ENCODE data around the gene ARHGAP18.

Gene ARHGAP18

DNA sequence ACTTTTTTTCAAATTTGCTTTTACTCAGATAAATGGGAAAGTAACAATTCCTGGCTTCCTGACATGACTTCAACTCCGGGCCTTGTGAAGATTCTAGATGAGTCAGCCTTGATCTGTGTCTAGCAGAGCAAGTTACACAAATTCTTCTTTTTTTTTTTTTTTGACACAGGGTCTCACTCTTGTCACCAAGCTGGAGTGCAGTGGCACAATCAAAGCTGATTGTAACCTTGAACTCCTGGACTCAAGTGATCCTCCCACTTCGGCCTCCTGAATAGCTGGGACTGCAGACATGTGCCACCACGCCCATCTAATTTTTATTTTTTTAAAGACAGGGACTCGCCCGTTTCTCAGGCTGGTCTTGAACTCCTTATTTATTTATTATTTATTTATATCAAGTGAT is 7.3 kb upstream of the ARHGAP18 start:
- peak; percentile 18 to 26 for DNase-seq

DNA sequence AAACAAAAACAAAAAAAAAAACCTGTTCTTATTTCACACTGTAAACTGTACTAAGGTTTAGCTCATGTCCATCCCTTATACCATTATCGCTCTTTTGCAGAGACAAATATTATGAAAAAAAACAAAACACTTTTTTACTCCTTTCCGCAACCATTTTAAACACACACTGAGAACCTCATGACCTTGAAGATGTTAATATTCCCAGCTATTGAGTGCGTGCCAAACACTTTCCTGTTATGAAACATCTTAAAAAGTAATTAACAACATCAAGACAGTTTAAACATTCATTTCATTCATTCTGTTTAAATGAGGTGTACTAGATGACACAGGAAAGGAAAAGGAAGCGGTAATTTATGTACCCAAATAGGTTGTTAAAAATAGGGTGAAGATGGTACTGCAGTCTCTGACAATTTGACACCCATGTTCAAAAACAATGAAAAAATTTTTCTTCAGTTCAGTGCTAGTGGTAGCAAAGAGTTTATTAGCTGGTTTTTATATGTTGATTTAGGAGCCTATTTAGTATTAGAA is 3.9 kb upstream of the ARHGAP18 start:
- DNase-seq: no peak

DNA sequence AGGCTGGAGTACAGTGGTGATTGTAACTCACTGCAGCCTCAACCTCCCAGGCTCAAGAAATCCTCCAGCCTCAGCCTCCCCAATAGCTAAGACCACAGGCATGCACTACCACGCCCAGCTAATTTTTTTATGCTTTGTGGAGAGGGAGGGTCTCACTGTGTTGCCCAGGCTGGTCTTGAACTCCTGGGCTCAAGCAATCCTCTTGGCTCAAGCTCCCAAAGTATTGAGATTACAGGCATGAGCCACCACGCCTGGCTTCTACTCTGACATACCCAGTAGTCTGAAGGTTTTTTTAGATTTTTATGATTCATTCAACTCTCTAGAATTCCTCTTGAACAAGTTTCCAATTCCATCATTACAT is 1.3 kb upstream of the ARHGAP18 start:
- no peak for DNase-seq

DNA sequence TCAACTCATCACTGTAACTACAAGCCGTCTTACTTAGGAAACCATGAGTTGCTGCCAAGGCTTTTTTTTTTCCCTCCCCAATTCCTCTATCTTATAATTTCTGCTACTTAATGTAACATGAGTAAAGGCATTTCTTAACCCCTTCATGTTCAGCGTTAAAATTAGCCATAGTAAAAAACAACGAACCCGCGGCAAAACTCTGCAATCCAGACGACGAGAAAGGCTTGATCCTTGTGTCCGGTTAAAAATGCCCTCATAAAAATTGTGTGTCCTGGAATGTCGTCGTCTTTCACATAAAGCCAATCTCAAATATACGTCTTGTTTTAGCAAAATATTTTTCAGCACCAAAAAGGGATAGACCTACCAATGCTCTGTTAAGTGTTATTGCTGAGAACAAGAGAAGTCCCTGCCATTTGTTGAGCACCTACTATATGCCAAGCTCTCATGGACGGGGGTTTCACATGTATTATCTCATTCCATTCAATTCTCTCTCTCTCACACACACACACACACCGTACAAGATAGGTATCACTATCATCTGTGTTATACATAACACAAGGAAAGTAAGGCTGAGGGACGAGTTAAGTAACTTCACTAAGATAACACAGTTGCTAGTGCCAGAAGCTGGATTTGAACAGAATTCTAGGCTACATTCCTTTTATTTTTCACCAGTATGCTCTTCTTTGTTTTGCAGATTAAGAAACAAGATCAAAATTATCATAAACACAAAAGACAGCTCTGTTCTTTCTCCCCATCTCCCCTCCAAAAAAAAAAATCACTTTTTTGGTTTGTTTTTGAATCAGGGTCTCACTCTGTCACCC is 683 bp upstream of the ARHGAP18 start:
- no peak for DNase-seq

DNA sequence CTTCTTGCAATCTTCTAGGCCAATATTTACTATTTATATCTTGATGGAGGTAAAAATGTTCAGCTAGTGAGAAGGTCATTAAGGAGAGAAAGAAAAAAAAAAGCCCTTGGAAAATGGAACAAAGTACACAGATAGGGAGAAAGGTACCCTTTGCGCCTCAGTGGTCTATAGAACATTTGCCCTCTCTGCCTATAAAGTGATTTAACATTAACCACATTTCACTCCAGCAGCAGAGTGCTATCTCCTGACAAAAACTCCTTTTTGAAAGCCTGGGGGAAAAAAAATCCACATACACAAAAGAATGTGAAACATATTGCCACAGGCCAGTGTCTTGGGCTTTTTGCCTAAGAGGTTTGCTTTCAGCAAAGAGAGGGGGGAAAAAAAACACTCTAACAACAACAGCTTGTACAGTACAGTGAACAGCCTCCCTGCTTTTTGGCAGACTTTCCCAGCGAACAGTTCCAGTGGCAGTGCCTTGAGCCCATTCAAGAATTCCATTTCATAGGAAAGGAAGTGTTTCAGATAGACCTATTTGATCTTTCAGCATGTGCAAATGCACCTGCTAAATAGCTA is 695 bp downstream of the ARHGAP18 start:
- no peak for DNase-seq

DNA sequence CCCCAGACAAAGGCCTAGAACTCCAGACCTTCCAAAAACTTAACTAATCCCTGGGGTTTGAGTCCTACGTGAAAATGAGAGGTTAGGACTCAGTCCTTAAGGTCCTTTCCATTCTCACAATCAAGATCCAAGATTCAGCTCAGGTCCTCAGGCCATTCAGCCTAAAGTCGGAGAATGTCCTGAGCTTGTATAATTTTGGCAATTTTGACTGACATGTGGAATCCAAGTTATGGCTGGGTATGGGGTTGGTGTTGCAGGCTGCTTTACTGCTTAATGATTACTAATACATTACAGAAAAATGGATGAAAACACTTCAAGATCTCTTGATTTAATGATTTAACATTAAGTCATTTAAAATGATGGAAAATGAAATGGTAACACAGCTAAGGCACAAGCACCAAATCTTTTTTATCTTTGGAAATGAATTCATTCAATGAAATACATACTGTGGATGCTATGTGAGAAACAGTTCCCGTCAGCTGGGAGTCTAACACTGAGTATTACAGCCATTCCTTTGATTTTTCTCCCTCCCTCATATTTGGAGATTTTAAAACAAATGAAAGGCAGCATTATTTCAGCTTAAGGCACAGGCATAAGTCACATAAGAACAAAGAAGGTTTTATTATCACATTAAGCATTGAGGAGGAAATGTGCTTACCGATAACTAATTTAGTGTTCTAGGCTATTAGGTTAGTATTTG is 1.3 kb downstream of the ARHGAP18 start:
- DNase-seq: no peak

DNA sequence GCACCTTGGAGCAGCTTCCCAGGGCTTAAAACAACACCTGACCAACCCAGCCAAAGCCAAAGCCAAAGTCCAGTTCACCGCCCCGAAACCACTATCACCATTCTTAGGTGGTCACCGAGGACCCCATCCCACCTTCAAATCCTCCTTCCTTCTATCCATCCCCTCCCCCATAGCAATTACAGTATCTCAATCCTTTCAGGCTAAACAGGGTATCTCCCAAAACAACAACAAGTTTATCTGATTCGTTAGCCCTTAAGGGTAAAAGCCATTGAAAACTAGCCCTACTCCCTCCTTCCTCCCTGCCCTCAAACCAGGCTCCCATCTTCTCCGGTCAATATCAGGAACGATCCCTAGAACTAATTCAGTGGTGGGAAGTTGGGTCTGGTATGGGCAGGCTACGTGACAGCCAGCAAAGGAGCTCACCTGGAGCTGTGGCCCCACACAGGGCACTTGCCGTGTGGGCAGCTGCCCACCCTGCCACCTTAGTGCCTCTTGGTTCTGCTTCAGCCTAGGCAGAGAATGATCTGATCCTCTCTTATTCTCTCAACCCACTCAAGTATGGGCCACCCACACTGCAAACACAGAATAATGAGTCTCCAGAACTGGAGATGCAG is 2.0 kb downstream of the ARHGAP18 start:
- peak in 1 of 2 donors; percentile 43 for DNase-seq

DNA sequence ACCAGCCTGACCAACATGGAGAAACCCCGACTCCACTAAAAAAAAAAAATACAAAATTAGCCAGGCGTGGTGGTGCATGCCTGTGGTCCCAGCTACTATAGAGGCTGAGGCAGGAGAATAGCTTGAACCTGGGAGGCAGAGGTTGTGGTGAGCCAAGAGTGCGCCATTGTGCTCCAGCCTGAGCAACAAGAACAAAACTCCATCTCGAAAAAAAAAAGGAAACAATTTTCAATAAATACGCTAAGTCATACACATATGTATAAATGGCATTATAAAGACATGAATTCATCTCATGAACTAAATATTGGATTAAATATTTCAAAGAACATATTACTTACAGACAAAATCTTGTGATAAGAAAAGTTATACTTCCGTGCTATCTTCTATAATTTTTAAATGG is 2.9 kb downstream of the ARHGAP18 start:
- no peak for DNase-seq

DNA sequence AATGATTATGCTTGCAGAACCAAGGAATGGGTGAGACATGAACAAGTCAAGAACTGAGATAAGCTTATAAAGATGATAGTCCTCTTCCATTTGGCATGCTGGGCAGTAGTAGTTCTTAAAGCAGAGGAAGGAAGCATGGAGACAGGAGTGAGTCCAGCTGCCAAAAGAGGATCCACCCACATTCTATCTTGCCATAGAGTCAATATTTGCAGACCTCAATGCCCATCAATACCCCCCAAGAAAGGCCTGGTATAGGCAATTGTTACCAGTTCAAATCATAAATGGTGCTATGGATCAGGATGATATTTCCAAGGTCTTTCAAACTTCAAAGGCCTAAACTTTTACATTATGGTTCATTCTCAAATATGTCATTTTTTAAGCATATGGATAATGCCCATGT is 4.8 kb downstream of the ARHGAP18 start:
- no peak for DNase-seq

DNA sequence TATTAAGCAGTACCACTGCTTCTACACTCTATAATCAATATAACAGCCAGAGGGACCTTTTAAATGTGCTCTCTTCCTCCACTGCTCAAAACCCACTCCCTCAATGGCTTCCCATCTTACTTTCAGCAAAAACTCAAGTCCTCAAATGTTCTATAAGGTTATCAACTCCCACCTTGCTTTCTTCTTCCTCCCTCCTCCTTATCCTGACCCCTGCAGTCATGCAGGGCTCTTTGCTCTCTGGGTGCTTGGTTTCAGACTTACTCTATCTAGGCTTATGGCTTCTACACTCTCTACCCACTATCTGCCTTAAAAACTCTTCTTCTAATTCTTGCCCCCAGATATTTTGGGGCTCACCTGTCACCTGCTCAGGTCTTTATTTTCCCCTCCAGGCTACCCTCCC is 5.3 kb downstream of the ARHGAP18 start:
- DNase-seq: no peak

DNA sequence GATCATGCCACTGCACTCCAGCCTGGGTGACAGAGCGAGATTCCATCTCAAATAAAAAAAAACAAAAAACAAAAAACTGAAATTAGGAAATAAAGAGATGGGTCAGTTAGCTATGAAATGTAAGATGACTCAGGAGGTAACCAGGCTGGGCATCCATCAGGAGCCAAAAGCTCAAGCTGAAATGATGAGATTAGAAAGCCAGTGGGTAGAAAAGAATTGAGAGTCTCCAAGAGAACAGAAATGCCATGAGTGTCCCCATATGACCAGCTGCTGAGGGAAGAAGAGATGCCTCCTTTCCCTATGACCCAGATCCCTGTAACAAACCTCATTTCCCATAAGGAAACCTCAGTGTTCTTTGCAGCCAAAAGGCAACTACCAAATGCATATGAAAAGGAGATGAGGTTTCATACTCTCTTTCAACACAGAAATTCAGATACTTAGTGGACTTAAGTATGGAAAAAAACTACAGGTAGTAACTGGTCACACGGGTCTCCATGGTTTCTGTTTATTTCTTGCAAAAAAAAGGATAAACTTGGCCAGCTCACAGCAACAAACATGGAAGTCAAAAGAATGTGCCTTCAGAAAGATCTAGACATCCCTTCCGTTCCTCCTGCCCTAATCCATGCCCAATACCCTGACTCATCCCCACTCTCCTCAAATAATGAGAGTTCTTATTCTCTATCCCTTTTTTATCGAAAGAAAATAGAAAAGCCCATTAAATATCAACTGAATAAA is 8.1 kb downstream of the ARHGAP18 start:
- no peak for DNase-seq

DNA sequence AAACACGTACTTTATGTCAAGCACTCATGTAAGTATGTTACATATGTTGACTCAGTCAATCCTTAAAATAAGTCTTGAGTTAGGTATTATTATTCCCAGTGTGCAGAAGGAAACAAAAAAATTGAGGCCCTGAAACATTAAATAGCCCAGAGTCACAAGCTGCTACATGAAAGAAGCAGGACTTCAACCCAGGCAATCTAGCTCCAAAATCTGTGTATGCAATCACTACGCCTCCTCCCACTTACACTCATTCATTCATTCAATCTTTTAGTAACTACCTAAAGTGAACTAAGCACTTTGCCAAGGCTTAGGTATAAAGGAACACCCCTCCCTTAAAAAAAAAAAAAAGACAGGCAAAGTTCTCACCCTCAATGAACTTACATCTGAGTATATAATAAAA is 9.3 kb downstream of the ARHGAP18 start:
- no peak for DNase-seq

DNA sequence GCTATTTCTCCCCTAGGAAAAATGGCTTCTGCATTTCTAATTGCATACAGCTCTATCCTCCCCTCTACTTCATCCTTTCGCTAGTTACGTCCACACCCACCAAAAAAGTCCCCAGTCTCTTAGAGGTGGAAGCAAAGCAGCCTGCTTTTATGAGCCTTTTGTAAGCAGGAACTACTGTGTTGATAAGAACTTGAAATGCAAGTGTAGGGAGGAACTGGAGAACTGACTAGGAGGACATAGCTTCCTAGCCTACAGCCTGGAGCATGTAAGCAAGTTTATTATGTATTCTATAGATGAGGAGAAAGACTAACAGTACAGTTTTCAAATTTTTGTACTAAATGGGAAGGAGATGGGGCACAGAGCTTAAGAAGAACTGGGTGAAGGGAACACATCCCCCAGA is 10.3 kb downstream of the ARHGAP18 start:
- peak in 1 of 2 donors; percentile 64 for DNase-seq

DNA sequence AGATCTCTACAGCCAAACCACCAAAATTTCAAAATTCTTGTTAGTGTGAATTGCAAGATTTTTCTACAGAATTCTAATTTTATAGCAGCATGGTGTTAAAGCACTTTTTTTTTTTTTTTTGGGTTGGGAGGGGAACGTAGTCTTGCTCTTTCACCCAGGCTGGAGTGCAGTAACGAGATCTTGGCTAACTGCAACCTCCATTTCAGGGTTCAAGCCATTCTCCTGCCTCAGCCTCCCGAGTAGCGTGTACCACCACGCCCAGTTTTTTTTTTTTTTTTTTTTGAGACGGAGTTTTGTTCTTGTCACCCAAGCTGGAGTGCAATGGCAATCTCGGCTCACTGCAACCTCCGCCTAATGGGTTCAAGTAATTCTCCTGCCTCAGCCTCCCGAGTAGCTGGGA is 11.5 kb downstream of the ARHGAP18 start:
- DNase-seq: no peak

DNA sequence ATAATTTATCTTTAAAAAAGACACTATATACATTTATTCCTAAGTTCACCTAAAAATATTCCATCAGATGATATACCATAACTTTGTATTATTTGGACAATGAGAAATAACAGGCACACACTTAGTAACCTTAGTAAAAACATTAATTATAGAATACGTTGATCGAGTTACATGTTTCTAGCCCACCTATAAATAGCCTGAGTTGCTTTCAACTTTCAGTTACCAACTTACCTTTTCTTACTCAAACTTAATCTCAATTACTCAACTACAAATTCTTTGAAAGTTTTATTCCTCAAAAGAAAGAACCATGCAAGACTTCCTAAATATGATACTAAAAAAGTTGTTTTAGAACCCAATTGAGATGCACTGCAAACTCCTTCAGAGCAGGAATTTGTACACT is 12.2 kb downstream of the ARHGAP18 start:
- DNase-seq: no peak

DNA sequence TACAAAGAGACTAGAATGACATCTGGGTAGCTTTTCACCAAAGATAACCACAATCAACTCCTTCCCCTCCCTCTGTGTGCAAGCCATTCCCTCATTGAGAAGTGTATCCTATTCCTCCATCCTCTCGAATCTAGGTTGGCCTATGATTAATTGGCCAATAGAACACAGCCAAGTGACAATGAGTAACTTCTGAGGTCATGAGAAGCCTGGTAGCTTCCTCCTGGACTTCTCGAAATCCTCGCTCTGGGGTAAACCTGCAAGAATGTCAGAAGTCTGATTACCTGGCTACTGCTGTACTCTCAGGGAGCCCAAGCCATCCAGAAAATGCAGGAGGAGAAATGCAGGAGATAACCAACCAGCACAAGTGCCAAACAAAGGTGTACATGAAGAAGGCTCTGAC is 13.1 kb downstream of the ARHGAP18 start:
- DNase-seq: peak; percentile 62 to 67

DNA sequence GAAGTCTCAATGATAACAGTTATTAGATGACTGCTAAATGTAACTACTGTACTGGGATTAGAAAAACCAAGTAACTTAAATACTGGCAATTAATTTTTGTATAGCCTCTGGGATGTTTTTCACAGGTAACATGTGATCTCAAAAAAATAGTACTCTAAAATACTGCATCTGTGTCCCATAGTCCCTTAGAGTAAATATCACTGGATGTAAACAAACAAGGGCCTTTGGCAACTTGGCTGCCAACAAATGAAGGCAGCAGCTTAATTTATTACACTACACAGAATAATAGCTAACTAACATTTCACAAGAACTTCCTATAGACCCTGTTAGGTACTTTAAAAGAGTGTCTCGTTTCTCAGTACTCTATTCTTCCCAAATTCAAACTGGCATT is 14.0 kb downstream of the ARHGAP18 start:
- DNase-seq: no peak

DNA sequence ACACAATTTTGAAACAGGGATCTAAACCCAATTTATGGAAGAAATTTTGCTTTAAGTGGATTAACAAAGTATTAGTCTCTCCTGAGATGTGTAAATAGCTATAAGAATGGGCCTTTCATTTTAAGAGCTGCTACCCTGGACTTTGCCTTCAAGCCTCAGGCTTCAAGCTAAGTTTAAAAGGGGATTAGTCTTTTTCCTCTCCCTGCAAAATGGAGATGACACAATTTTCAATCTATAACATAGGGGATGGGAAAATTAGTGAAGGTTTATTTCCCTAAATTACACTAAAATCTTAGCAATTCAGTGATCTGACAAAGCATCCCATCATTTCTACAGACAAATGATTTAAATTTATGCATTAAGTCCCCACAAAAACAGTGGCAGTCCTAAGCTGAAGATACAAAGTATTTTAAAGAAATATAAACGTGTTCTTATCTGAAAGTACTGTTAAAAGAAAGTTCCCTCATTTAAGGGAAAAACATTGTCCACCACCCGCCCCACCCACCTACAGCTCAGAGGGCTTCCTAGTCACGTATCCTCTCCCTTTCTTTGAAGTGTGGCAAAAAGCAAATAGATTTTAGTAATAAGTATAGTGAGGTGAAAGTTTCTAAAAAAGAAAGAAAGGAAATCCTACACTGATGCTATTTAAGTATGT is 14.5 kb downstream of the ARHGAP18 start:
- DNase-seq: peak in 1 of 2 donors; percentile 61

DNA sequence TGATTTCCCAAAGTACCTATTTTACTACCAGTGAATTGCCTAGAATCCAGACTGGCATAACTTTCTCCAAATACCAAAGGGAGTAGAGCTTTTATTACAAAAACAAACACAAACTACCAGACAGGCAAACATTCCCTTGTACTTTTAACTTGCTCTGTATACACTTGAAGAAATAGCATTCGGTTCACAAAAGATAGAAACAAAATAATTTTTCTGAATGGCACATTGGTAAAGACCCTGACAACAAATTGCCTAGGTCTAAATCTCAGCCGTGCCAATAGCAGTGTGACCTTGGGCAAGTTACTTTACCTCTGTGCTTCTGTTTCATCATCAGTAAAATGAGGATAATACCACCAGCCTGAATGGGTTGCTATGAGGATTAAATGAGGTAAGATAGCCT is 15.9 kb downstream of the ARHGAP18 start:
- no peak for DNase-seq

DNA sequence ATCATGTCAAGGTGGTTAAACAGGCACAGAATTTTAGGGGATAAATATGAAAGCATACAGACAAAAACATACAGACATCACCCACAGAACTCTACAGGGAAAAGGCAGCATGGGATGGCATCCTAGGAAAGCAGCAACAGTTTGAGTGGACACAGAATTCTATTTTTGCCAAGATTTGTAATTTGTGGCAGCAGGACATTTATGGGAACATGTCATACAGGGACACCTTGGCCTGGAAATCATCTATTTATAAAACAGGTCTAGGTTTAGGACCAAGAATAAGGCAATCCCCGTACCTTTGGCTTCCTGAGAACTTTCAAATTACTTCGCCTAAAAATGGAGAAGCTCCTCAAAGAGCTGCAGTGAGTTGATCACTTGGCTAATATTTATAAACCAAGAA is 17.5 kb downstream of the ARHGAP18 start:
- DNase-seq: no peak

DNA sequence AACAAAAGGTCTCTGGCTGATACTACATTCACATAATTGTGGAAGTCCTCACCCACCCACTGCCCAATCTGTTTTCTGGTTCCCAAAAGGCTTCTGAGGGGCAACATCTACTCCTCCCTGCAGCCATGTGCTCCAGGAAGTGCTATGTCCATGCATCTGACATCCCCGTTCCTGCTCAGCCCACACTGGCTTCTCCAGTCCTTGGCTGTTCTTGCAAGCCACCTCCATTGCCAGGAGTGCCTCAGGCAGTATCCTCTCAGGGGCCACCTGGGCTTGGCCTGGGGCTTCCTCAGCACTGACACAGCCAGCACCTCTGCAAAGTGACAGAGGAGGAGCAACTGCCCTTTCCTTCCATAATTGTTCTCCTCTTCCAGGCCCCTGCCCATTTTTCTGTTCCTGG is 18.3 kb downstream of the ARHGAP18 start:
- DNase-seq: peak; percentile 58 to 71

DNA sequence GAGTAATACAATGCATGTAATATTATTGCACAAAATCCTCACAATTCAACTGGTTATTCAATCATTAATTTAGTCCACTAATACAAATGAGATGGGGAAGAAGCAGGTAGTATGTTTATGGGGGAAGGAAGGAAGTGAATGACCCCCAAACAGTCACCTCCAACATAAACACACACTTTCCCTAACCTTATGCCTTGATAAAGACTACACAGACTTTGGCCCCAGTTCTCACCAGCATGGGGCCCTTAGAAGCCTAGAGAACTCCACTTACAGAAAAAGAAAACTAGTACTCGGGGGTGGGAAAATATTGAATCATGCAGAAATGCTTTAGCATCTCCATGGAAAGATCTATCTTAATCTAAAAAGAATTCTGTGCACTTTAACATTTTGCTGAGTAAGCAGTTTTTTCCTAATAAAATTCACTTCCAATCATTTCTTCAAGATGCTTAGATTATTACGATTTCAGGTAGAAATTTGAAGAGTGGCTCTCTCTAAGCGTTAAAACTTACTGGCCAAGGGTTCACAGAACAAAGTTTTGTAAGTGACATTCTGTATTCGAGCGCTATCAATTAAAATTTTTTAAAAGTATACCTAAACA is 18.8 kb downstream of the ARHGAP18 start:
- DNase-seq: no peak
